Measurements from ENCODE around the gene OR14J1.

Gene OR14J1

DNA sequence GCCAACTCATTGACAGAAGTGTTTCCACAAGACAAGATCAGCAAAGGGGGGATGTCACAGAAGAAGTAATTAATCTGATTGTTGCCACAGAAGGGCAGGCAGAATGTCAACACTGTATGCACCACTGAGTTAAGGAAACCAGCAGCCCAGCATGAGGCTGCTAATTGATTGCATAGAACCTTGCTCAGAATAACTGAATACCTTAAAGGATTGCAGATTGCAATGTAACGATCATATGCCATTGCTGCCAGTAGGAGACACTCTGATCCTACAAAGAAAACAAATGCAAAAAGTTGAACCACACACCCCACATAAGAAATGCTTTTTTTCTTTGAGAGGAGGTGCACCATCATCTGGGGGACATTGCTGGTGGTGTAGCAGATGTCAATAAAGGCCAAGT, 54.1 kb downstream of the OR14J1 start:
- H3K27ac ChIP-seq, result no peak overlapping the region
- TF ChIP-seq, protein P1, sequence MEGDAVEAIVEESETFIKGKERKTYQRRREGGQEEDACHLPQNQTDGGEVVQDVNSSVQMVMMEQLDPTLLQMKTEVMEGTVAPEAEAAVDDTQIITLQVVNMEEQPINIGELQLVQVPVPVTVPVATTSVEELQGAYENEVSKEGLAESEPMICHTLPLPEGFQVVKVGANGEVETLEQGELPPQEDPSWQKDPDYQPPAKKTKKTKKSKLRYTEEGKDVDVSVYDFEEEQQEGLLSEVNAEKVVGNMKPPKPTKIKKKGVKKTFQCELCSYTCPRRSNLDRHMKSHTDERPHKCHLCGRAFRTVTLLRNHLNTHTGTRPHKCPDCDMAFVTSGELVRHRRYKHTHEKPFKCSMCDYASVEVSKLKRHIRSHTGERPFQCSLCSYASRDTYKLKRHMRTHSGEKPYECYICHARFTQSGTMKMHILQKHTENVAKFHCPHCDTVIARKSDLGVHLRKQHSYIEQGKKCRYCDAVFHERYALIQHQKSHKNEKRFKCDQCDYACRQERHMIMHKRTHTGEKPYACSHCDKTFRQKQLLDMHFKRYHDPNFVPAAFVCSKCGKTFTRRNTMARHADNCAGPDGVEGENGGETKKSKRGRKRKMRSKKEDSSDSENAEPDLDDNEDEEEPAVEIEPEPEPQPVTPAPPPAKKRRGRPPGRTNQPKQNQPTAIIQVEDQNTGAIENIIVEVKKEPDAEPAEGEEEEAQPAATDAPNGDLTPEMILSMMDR (conservative IDR thresholded peaks at IDR 0.05), result 0 out of 2 replicates have a peak, but pooled peaks have one; percentile 25

Data from VCaP (cell line).